NCI-H146 treated with DMSO at 0.1 percent for 48 hours (cell line): Measurements from ENCODE around the gene VGLL4.
"Not testable (repeated sequence)": the region's sequence is repeated elsewhere in the genome, so short reads cannot be mapped to it uniquely, and the experiment has no call there.

Source experiments
- DNase-seq: peaks from one replicate; lab custom pipeline; 2025; ENCODE audit not compliant: unreplicated experiment; lab: John Stamatoyannopoulos, UW

Gene VGLL4

DNA sequence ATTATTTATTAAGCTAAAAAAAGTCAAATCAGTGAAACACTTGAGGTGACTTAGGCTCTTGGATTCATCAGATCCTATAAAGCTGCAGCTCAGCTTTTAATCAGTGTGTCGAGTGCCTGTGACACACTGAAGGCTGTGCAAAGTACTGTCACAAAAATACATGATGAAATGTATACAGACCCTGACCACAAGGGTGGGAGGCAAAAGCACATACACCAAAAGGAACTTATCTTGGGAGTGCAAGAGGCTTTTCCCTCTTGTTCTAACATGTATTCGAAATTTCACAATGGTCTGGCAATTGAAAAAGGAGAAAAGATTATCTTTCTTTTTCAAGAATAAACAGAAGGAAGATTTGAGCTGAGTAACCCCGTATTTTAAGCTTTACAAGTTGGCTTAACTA, 35.9 kb downstream of the VGLL4 start:
- DNase-seq, result no peak

DNA sequence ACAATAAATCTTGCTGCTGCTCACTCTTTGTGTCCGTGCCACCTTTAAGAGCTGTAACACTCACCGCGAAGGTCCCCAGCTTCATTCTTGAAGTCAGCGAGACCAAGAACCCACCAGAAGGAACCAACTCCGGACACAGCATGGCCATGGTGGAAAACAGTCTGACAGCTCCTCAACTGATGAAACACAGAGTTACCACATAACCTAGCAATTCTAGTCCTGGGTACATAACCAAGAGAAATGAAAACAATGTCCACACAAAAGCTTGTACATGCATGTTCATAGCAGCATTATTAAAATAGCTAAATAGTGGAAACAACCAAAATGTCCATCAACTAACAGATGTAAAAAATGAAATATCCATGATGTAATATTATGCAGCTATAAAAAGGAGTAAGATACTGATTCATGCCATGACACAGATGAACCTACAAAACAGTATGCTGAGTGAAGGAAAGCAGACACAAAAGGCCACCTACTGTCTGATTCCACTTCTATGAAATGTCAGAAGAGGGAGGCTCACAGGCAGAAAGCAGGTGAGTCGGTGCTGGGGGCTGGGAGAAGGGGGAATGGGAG, 36.8 kb downstream of the VGLL4 start:
- DNase-seq, result no peak

DNA sequence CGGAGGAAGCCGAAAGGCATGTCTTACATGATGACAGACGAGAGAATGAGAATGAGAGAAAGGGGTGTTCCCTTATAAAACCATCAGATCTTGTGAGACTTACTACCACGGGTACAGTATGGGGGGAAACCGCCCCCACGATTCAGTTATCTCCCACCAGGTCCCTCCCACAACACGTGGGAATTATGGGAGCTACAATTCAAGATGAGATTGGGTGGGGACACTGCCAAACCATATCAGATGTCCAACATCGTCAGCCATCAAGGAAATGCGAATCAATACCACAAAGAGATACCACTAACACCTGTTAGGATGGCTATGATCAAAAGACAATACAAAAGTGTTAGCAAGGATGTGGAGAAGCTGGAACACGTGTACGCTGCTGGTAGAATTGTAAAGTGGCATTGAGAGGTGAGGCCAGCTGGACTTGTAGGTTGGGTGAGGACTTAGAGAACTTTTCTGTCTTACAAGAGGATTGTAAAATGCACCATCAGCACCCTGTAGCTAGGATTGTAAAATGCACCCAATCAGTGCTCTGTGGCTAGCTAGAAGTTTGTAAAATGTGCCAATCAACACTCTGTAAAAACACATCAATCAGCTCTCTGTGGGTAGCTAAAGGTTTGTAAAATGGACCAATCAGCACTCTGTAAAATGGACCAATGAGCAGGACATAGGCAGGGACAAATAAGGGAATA, 37.5 kb downstream of the VGLL4 start:
- DNase-seq, result no peak

DNA sequence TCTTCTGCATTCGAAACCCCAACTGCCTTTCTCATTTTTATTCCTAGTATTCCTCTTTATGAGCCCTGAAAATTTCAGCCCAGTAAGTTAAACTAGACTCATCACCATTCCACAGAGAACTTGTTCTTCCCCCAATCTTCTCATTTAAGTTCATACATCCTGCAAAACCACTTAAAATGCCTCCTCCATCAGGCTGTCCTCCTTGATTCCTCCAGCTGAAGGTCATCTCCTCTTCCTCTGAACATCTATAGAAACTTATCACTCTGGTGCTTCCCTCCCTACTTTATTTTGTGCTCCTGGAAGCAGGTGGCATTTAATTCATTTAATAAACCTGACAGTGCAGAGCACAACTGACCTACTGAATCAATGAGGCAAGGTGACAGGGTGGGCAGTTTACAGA, 38.3 kb downstream of the VGLL4 start:
- DNase-seq, result no peak

DNA sequence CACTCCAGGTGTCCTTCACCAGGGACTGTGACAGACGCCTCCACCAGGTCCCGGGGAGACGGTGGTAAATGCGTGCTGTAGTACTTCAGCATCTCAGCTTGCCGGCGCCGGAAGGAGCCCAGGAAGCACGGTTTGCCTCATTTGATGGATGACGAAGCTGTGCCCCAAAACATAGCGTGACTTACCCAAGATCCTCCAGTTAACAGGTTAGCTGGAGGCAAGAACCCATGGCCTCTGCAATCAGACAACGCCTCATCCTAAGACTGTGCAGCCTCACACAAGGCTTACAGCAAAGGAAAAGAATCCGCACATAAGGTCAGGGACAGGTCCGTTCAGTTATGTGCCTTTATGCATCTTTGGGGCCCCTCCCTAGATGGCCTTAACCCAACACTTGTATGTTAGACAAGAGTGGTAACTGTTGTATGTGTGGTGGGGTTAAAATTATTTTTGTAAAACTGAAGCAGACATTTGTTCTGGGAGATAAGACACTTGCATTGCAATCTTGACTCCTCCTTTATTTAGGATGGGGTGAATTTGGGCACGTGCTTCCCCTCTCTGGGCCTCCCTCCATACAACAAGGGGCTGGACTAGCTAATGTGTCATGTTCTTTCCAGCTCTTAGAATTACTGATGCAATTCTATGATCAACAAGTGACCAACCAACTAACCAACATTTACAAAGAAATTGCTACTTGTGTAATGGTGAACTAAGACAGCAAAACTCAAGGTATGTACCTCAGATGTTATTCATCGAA, 39.4 kb downstream of the VGLL4 start:
- no peak for DNase-seq

DNA sequence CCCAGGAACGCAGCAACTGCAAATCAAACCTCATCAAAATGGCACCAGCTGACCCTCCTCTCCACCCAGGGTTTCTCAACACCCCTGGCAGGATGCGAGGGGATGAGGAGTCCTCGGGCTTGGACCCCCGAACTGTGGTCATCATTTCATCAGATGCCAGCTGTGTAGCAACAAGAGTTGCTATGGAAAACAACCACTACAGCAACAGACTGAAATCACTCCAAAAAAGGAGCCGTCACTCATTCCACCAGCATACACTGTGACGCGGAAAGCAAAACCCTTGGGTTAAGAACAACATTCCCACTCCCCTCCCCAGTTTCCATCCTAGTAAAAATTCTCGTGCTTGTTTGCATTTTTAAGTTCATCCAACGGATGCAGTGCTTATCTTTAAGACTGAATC, 40.1 kb downstream of the VGLL4 start:
- DNase-seq, result no peak

DNA sequence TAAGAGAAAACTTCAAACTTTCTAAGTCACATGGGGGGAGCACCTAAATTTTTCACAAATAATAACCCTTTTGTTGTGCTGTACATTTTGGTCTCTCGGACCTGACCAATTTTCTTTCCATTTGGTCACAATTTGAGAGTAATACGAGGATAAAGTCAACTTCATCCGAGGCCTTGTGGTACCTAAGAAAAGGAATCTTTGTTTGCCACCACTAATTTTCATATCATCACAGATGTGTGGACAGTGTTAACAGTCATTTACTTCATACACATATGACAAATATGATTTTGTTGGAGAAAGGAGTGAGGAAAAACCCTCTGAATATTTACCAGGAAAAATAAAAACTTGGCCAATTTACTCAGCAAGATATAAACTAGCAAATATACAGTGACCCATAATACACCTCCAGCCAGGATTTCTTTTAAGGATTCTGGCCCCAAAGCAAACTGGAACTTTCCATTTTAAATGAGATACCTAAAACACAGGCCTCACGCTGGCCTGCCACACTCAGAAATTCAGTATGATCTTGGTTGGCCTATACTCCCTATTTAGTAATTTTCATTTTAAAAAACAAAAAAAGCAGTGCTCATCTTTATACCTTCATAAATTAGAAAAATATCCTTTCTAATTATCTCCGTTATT, 40.7 kb downstream of the VGLL4 start:
- DNase-seq, result no peak

DNA sequence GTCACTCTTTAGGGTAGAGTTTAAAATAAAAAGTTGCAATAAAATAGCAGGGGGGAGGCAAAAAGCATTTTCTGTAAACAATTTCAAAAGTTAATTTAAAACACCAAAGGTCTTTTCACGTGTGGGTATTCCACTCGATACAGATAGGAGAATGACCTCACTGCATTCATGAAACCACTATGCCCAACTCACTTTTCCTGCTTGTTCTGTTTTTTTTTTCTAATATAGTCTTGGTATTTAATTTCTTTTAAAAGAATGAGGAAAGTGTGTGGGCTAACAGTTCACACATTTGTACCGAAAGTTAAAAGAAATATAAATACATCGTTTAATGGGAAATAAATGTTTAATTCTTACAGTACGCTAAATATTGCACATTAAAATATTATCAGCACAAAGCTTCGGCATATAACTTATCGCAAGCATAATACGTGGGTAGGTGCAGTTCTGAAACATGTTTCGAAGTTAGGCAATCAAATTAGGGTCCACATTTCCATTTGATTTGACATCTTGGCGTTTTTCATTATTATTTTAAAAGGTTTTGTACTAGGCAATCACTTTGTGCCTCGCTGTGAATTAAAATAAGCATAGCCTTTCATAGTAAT, 41.4 kb downstream of the VGLL4 start:
- DNase-seq, result no peak

DNA sequence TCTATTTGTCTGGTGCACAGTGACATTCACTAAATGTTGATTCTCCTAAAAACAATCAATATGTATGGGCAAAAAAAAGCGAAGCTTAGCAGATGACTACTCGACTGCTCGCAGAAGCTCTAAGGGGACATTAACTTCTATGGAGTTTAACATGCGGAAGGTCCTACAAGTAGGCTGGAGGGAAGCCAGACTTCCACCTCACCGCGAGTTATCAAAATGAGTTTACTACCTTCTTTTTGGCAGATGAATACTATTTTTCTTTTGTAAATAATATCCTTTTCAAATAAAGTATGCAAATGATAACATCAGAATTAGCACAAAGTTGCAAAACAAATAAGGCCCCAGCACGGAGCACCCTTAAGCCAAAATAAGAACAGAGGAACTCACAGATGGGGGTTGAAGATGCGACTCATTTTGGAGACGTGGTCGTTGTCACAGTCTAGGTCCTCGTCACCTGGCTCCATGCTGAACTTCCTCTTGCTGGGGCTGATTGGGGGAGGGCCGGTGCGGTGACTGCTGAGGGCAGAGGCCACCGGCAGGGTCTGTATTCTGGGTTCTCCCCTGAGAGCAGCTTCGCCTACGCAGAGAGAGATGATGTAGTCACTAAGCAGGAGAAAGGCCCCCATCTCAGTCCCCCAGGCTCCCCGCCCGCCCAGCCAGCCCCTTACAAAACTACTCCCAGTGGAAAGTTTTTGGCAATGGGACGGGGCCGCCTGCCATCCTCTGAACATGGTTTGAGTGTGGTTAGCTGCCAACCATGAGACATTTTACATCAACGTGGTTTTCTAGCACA, 42.1 kb downstream of the VGLL4 start:
- DNase-seq, result no peak

DNA sequence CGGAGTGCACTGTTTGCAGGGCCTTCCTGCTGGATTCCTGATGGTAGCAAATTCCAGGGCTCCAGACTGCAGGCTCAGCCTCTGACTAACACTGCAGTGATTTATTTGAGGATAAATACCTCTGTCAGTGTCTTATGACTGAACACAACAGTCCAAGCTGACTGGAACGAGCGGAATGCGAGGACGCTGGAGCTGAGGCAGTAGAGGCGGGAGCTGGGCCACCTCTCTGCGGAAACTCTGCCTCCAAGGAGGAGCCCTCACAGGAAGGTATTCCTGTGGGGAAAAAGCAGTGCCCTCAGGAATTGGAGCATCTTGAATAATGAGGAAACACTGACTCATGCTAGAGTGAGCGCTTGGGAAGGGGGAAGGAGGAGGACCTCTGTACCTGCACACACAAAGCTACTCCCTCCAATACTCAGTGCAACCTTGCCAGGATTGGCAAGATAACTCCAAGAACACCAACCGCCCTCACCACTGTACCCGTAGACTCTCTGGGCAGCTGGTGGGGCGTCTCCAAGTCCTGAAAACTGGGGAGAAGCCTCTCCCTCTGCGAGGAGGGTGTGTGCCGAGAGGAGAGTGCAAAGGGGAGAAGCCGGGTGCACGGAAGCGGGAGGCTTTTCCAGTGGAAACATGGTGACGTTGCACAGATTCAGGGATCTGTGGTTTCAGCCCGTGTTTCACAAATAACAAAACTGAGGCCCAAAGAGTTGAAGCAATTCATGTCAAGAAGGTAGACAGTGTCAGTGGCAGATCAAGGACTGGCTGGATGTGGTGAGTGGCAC, 43.0 kb downstream of the VGLL4 start:
- no peak for DNase-seq

DNA sequence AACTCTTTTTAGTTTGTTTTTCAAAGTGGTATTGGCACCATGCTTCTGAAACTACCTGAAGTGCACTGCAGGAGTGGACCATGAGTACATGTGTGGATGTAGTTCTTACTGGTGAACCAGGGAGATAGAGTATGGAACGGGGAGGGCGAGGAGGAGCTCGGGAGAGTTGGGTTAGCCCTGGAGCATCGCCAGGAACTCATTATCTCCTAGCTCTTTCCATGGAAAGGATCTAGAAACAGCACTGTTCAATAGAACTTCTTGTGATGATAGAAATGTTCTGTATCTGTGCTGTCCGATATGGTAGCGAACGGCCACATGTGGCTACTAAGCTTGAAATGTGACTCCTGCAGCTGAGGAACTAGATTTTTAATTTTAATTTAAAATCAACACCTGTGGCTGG, 47.3 kb downstream of the VGLL4 start:
- no peak for DNase-seq

DNA sequence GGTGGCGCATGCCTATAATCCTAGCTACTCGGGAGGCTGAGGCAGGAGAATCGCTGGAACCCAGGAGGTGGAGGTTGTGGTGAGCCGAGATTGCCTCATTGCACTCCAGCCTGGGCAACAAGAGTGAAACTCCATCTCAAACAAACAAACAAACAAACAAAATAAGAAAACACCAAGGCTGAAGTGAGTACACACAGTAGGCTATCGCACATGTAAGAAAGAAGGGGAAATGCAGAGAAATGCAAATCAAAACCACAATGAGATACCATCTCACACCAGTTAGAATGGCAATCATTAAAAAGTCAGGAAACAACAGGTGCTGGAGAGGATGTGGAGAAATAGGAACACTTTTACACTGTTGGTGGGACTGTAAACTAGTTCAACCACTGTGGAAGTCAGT, 48.7 kb downstream of the VGLL4 start:
- not testable (repeated sequence) for DNase-seq

DNA sequence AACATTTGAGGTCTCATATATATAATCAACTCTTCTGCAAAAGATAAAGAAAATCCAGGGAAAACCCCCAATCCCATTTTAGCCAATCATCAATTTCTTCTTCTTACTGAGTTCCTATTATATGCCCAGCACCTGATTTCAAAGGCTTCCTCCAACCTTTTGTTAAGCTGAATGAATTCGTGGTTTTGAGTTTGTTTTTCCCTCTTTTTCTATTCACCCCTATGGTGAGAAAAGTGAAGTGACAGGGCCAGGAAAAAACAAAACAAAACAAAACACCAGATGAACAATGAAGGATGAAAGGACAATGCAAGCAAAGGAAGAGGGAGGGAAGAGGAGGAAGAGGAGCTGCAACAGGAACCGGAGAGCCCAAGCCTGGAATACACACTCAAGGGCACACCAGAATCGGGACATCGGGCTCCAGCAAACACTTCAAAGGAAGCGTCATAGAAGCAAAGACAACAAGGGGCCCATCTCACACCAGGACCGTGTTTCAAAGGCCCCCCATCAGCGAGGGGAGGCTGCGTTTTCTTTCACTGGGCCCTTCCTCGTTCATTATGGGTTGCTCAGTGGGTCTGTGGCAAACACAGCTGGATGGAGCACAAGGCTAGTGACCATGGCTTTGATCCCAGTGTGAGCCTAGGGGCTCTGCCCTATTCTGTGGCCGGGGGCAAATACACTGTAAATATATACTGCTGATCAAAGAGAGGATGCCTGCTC, 50.2 kb downstream of the VGLL4 start:
- no peak for DNase-seq

DNA sequence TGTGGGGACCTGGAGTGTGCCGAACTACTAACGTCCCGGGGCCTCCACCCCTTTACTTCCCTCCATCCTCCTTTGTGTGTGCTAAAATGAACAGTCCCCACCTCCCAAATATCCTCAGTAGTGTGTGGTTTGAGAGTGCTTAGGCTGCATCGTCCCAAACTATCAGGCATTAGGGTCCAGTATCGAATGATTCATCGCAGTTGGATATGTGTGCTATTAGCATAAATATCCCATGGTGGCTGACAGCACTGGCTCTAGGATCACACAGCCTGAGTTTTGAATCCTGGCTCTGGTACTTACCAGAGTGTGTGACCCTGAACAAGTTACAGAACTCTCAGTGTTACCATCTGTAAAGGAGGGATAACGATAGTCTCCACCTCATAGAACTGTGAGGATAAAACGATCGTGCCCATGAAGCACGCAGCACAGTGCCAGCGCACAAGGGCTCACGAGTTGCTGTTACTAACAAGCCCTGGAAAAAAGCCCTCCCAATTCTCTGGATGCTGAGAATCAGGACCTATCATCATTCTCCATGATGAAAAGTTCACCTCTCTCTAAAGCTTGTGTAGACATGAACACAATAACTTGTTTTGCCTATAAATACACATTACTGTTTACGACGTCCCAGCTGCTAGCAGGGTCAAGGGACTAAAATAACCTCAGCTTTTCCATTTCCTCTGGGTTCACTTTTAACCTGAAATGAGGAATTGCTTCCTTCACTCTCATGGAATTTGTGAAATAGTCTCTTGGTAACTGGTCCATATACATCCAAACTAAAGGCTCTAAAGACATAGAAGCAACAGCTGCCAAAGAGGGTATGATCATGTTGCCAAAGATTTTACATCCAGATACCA, 51.0 kb downstream of the VGLL4 start:
- no peak for DNase-seq

DNA sequence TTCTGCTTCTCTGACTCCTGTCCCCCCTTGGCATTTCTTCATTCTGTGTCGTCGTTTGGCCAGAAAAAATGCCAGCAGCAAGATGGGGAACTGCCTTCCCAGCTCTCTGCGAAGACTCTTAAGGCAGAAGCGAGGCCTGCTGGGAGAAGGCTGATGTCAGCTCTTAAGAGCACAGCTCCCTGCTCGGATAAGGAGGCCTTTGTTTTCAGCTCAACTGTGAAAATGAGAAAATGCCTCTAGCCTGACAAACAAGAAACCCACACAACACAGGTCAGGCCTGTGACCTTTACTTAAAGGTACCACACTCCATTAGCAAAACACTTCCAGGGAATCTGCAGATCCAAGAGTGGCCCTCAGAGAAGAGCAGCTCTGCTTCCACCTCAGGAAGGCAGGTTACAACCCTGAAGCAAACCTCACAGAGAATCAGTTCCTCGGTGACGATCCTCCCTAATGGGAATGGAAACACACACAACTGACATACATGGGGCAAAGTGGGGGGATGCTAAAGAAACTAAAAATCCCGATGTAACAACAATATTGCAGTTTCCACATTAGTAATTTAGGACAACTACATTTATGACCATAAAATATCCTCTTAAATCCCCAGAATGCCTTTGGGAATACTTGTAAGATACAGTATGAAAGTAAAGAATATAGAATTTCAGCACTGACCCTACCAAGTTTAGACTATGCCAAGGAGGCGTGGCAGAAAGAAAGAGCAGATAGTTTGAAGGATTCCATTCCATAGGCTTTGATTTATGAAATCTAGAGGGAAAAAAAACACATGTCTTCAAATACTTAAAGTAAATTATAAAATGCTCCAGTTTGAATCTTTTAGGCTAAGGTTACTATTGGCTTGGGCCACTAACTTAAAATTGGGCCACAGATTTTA, 52.1 kb downstream of the VGLL4 start:
- no peak for DNase-seq

DNA sequence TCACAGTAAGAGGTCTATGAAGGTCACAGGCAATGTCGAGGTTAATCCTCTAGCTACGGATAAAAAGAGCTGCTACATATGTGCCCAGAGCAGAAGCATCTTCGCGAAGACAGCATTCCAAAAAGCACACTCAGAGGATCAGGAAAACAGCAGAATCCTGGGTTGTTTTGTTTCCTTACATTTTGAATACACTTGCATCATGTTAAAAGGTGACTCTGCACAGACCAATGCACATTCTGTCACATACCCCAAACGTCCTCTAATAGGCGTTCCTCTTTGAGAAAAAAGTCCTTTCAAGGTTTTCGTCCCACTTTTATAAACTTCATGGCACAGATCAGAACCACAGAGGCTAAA, 52.7 kb downstream of the VGLL4 start:
- DNase-seq, result no peak

DNA sequence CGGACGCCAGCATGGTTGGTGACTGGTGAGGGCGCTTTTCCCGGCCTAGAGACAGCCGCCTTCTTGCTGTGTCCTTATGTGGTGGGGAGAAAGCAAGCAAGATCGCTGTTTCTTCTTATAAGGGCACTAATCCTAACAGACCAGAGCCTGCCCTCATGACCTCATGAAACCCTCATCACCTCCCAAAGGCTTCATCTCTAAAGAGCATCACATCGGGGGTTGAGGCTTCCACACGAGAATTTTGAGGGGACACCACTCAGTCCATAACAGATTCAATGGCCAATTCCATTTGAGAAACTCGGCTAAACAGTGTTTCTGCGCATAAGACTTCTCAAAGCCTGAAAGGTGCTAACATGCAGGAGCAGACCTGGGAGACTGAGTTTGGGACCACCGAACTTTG, 54.0 kb downstream of the VGLL4 start:
- no peak for DNase-seq

DNA sequence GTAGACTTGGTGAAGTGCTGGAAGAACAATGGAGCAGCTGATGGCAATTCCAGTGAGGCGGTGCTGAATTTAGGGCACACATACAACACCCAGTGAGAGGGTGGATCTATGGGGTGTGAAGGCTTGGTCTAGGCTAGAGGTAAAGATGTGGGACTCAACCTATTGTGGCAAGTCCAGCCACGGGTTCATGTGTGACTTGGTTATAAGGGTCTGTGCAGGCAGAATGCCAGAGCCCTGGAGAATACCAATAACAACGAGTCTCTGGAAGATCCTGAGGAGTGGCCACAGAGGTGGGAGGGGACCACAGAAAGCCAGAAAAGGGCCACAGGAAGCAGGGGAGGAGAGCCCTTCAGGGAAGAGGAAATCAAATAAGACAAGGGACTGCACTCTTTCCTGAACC, 55.0 kb downstream of the VGLL4 start:
- no peak for DNase-seq
